ENCODE data around the gene PLEKHG4. TPM values are rescaled to one million over a fixed set of nuclear protein-coding genes. Genes with fewer than 3 reads are reported as not detected.

Gene PLEKHG4
- total and polyA plus RNA-seq, 10 of the 15 experiments (the other 5 are each of a cell fraction or from before 2014, with no cell fraction given), result 0.14 to 2.6 (median 0.99) TPM

- in situ Hi-C loops (cut with MboI) (no loop called here), intact Hi-C loops (cut with micrococcal nuclease; ENCODE audit: unreplicated experiment) (no loop called here)
- Histone ChIP-seq H3K27me3 (replicated peaks in 1 of 2; ENCODE audit: control insufficient read depth in 2 of 2, insufficient read depth in 2 of 2, low read length in 1 of 2) (no peaks in the 10 kb centered on the region), H3K79me2 (ENCODE audit: control insufficient read depth, insufficient read depth, low read length) (peaks cover 18% of the 10 kb centered on the region), H2AFZ (ENCODE audit: control insufficient read depth, low read depth, low read length) (no peak overlapping the region), H4K20me1 (ENCODE audit: control insufficient read depth, insufficient read depth) (no peaks in the 10 kb centered on the region), H3K4me3 (no peak overlapping the region), H3K36me3 (ENCODE audit: control insufficient read depth in 2 of 2, insufficient read depth in 2 of 2, low read length in 1 of 2) (peaks cover 19 to 38% of the 10 kb centered on the region in 2 experiments; a peak in 3 of 4 replicates), H3K9me3 (replicated peaks; ENCODE audit: control insufficient read depth, insufficient read depth, low read length) (no peaks in the 10 kb centered on the region), H3K27ac (ENCODE audit: control insufficient read depth, insufficient read depth) (no peak overlapping the region), H3K4me2 (ENCODE audit: control insufficient read depth, insufficient read depth) (no peak overlapping the region), H3K9ac (ENCODE audit: control insufficient read depth, insufficient read depth, low read length) (no peak overlapping the region), H3K4me1 (ENCODE audit: control insufficient read depth, insufficient read depth, low read length) (peaks cover 7% of the 10 kb centered on the region; the same call in 1 of the 2 replicates)
- no TSS peak for BruUV-seq (replicated peaks)
- POLR2A ChIA-PET, result interaction anchor here (0.5 kb wide), 1 partner anchor 147 kb away, joined by 11 read pairs; no protein-coding TSS in a partner anchor
- DNase-seq (ENCODE audit: low read depth, low spot score), result no peak
- WGBS (ENCODE audit: insufficient coverage, insufficient replicate concordance, low lambda C conversion rate, missing lambda C conversion rate), result 95% methylated on average over 12 of the region's 12 CpGs
- SMC1A ChIA-PET (ENCODE audit: uncharacterized antibody, unreplicated experiment), result no interaction called here
- TF ChIP-seq KAT2A (conservative IDR thresholded peaks at IDR 0.05; ENCODE audit: control insufficient read depth, low read depth, low read length) (no peak), ZZZ3 (IDR thresholded peaks at IDR 0.05; ENCODE audit: control insufficient read depth, insufficient read length, low read depth) (no peak), EZH2 (IDR thresholded peaks at IDR 0.05; ENCODE audit: borderline replicate concordance, control insufficient read depth, low read depth, low read length) (no peak), POLR2AphosphoS5 (IDR thresholded peaks at IDR 0.05; ENCODE audit: low read length) (peak; percentile 46), HDGF (IDR thresholded peaks at IDR 0.05) (no peak), TCF7 (IDR thresholded peaks at IDR 0.05; ENCODE audit: borderline replicate concordance) (no peak), POLR2AphosphoS2 (IDR thresholded peaks at IDR 0.05; ENCODE audit: low read depth, low read length) (peak; percentile 42; the same call in 1 of the 2 replicates), BACH1 (IDR thresholded peaks at IDR 0.05; ENCODE audit: borderline replicate concordance) (no peak), YBX1 (IDR thresholded peaks at IDR 0.05) (no peak), PAX5 (IDR thresholded peaks at IDR 0.05; ENCODE audit: borderline replicate concordance, low read depth, low read length) (no peak), RAD51 (IDR thresholded peaks at IDR 0.05) (no peak), POLR2A (IDR thresholded peaks at IDR 0.05; ENCODE audit: low read depth, low read length) (peak; percentile 14; the same call in 1 of the 2 replicates), NFYB (IDR thresholded peaks at IDR 0.05; ENCODE audit: insufficient read depth, low read depth, low read length) (no peak)
- RAD21 ChIA-PET (ENCODE audit: unreplicated experiment), result no interaction called here
- FAIRE-seq, result no peak
- ATAC-seq, result no peak
- CTCF ChIA-PET, result interaction anchor here (1.2 to 2.0 kb wide), 2 partner anchors 16 to 76 kb away, joined by 3 to 7 read pairs; partner anchors contain the start of gene FHOD1
These were observed 48.3 kb upstream of the PLEKHG4 start for GRCh38 chr16:67230809-67231660.
